Dermis blood vessel endothelial cell (primary cell): ENCODE measurements around the gene KIAA1217. TPM values are rescaled to one million over a fixed set of nuclear protein-coding genes. Genes with fewer than 3 reads are reported as not detected.
"Not testable (repeated sequence)": the region's sequence is repeated elsewhere in the genome, so short reads cannot be mapped to it uniquely, and the experiment has no call there.

Source experiments
- DNase-seq: peaks from one replicate; pipeline ENCODE4 v3.0.0; 2010
- total RNA-seq: library from RNA; depleted of rRNA; stranded (reverse); fragments of >200 nt; gene quantifications from 2 replicates; pipeline ENCODE4 v1.2.3, GENCODE V29; 2014

Gene KIAA1217
- total RNA-seq, 1 donor from 2014 or later: 15.3 TPM

- DNase-seq: no peak
Measured at GRCh38 chr10:24341371-24341770, 132.4 kb downstream of the KIAA1217 start.

- DNase-seq: no peak
Measured at GRCh38 chr10:24341897-24342296, 133.0 kb downstream of the KIAA1217 start.

- DNase-seq: no peak
Measured at GRCh38 chr10:24343686-24344085, 134.7 kb downstream of the KIAA1217 start.

GRCh38 chr10:24344279-24344678, 135.3 kb downstream of the KIAA1217 start:
- peak; percentile 48 for DNase-seq

- DNase-seq: no peak
Measured at GRCh38 chr10:24344695-24345463, 135.9 kb downstream of the KIAA1217 start.

- DNase-seq: no peak
Measured at GRCh38 chr10:24346877-24347519, 138.1 kb downstream of the KIAA1217 start.

- DNase-seq: peak; percentile 39
Measured at GRCh38 chr10:24349379-24350001, 140.6 kb downstream of the KIAA1217 start.

- DNase-seq: peak; percentile 65
Measured at GRCh38 chr10:24350070-24350921, 141.4 kb downstream of the KIAA1217 start.

GRCh38 chr10:24350922-24351225, 141.9 kb downstream of the KIAA1217 start:
- not testable (repeated sequence) for DNase-seq

GRCh38 chr10:24351961-24352360, 143.0 kb downstream of the KIAA1217 start:
- DNase-seq: no peak

- no peak for DNase-seq
Measured at GRCh38 chr10:24352399-24352798, 143.5 kb downstream of the KIAA1217 start.

- no peak for DNase-seq
Measured at GRCh38 chr10:24353319-24353718, 144.4 kb downstream of the KIAA1217 start.

GRCh38 chr10:24355056-24355688, 146.2 kb downstream of the KIAA1217 start:
- no peak for DNase-seq

- DNase-seq: no peak
Measured at GRCh38 chr10:24357344-24358004, 148.5 kb downstream of the KIAA1217 start.

GRCh38 chr10:24358022-24358421, 149.1 kb downstream of the KIAA1217 start:
- DNase-seq: no peak

- peak; percentile 68 for DNase-seq
Measured at GRCh38 chr10:24360282-24361127, 151.6 kb downstream of the KIAA1217 start.

GRCh38 chr10:24363070-24363469, 154.1 kb downstream of the KIAA1217 start:
- DNase-seq: no peak

- no peak for DNase-seq
Measured at GRCh38 chr10:24367688-24368087, 158.8 kb downstream of the KIAA1217 start.

GRCh38 chr10:24370877-24371276, 161.9 kb downstream of the KIAA1217 start:
- DNase-seq: no peak

GRCh38 chr10:24371396-24371795, 162.5 kb downstream of the KIAA1217 start:
- DNase-seq: no peak
